Calu3 (cell line): ENCODE measurements around the gene IL3RA. TPM values are rescaled to one million over a fixed set of nuclear protein-coding genes. Genes with fewer than 3 reads are reported as not detected.

Experiments
- BruUV-seq: library from RNA; stranded (reverse); fragments of 400-500 nt; replicated peaks from 2 replicates; lab custom pipeline; 2021; lab: Mats Ljungman, UMichigan
- CTCF ChIA-PET: fragments of 300-600 bp; sonication (Branson Sonifier 250); formaldehyde crosslinking; loops from one replicate; lab custom pipeline; 2022; ENCODE audit warnings: antibody characterized with exemption; lab: Charles Lee
- DNase-seq: peaks from one replicate; pipeline ENCODE4 v3.0.0; 2022
- H3K27ac Mint-ChIP-seq: one replicate; pipeline ENCODE4 v1.8.0; 2022; ENCODE audit warnings: mixed read lengths; ENCODE audit not compliant: unreplicated experiment
- H3K27me3 Mint-ChIP-seq: one replicate; pipeline ENCODE4 v1.8.0; 2022; ENCODE audit warnings: mixed read lengths; ENCODE audit not compliant: unreplicated experiment
- H3K36me3 Mint-ChIP-seq: one replicate; pipeline ENCODE4 v1.8.0; 2022; ENCODE audit warnings: mild to moderate bottlenecking, moderate library complexity, mixed read lengths; ENCODE audit not compliant: insufficient read depth, unreplicated experiment
- H3K4me1 Mint-ChIP-seq: one replicate; pipeline ENCODE4 v1.8.0; 2022; ENCODE audit warnings: mild to moderate bottlenecking, low read depth, mixed read lengths; ENCODE audit not compliant: unreplicated experiment
- H3K4me3 Mint-ChIP-seq: one replicate; pipeline ENCODE4 v1.8.0; 2022; ENCODE audit warnings: mild to moderate bottlenecking, low read depth, moderate library complexity, mixed read lengths; ENCODE audit not compliant: unreplicated experiment
- H3K9me3 Mint-ChIP-seq: one replicate; pipeline ENCODE4 v1.8.0; 2022; ENCODE audit warnings: low read depth, mixed read lengths; ENCODE audit not compliant: unreplicated experiment
- intact Hi-C: fragments of 100-400 bp; cut with micrococcal nuclease; formaldehyde crosslinking; loops from one replicate; pipeline ENCODE4 v1.10.0; 2022; ENCODE audit not compliant: unreplicated experiment
- total RNA-seq: library from RNA; stranded (reverse); gene quantifications from 2 replicates; pipeline ENCODE4 v1.2.3, GENCODE V29; 2022
- TF ChIP-seq, protein P1 (sequence below): fragments of 200-600 bp; IDR thresholded peaks from one replicate; pipeline ENCODE4 v1.8.0; 2022; ENCODE audit warnings: antibody characterized with exemption; ENCODE audit not compliant: unreplicated experiment

Gene IL3RA
- total RNA-seq, 1 experiment from 2014 or later = not detected

DNA sequence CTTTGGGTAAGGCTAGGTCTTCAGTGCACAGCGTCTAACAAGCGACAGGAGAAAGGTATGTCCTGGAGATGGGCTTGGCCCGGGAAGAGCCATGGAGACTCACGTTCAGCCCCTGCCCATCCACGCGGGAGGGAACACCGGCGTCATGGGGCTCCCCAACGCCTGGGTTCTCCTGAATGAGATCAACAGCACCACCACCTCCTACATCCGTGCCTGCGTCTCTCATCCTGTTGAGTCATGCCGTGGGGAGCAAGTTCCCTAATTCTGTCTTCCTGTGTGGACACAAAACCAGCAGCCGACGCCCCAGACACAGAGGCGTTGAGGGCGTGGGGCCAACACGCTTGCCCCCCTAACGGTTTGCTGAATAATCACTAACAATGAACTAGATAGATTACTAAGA is 20.1 kb upstream of the IL3RA start:
- Mint-ChIP-seq H3K4me1 (no peaks in the 10 kb centered on the region), H3K9me3 (peaks cover 3% of the 10 kb centered on the region), H3K27ac (no peak overlapping the region), H3K36me3 (no peaks in the 10 kb centered on the region), H3K4me3 (no peak overlapping the region), H3K27me3 (no peaks in the 10 kb centered on the region)
- CTCF ChIA-PET = no interaction called here
- TF ChIP-seq, protein P1, sequence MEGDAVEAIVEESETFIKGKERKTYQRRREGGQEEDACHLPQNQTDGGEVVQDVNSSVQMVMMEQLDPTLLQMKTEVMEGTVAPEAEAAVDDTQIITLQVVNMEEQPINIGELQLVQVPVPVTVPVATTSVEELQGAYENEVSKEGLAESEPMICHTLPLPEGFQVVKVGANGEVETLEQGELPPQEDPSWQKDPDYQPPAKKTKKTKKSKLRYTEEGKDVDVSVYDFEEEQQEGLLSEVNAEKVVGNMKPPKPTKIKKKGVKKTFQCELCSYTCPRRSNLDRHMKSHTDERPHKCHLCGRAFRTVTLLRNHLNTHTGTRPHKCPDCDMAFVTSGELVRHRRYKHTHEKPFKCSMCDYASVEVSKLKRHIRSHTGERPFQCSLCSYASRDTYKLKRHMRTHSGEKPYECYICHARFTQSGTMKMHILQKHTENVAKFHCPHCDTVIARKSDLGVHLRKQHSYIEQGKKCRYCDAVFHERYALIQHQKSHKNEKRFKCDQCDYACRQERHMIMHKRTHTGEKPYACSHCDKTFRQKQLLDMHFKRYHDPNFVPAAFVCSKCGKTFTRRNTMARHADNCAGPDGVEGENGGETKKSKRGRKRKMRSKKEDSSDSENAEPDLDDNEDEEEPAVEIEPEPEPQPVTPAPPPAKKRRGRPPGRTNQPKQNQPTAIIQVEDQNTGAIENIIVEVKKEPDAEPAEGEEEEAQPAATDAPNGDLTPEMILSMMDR = no peak
- no peak for DNase-seq
- no TSS peak for BruUV-seq
- intact Hi-C loops = no loop called here

DNA sequence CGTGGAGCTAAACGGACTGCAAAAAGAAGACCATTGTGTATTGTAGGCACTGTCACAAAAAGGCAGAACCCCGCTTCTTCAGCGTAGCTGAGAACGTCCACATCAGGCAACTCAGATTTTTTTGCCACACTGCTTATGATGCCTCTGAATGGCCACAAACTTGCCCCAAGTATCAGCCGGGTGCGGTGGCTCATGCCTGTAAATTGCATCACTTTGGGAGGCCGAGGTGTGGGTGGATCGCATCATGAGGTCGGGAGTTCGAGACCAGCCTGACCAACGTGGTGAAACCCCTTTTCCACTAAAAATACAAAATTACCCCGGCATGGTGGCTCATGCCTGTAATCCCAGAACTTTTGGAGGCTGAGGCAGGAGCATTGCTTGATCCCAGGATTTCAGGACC is 14.9 kb upstream of the IL3RA start:
- peaks cover 14% of the 10 kb centered on the region for H3K27me3 Mint-ChIP-seq
- no peak overlapping the region for H3K27ac Mint-ChIP-seq
- H3K4me3 Mint-ChIP-seq = no peak overlapping the region
- DNase-seq = no peak
- no TSS peak for BruUV-seq
- TF ChIP-seq, protein P1 = no peak
- no peaks in the 10 kb centered on the region for H3K36me3 Mint-ChIP-seq
- no peaks in the 10 kb centered on the region for H3K4me1 Mint-ChIP-seq
- CTCF ChIA-PET = no interaction called here
- intact Hi-C loops = no loop called here
- no peaks in the 10 kb centered on the region for H3K9me3 Mint-ChIP-seq

DNA sequence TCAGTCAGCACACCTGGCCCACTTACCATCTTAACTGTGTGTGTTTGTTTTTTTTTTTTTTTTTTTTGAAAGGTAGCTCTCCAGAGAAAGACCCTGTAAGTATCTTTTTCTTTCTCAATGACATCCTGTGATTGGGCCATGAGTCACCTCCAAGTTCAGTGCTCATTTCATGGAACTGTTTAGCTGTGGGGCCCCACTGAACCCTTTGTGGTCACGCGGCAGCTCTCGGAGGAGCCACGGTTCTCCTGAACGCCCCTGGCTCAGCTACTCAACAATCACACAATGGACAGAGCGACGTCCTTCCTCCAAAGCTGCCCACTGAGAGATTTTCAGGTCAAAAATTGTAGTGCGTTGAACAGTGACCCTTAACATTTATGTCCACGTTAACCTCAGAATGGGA is 14.2 kb upstream of the IL3RA start:
- no TSS peak for BruUV-seq
- no peaks in the 10 kb centered on the region for H3K36me3 Mint-ChIP-seq
- TF ChIP-seq, protein P1 = no peak
- no peak for DNase-seq
- CTCF ChIA-PET = no interaction called here
- H3K27ac Mint-ChIP-seq = no peak overlapping the region
- no peak overlapping the region for H3K4me3 Mint-ChIP-seq
- H3K27me3 Mint-ChIP-seq = peaks cover 14% of the 10 kb centered on the region
- H3K4me1 Mint-ChIP-seq = no peaks in the 10 kb centered on the region
- no peaks in the 10 kb centered on the region for H3K9me3 Mint-ChIP-seq
- intact Hi-C loops = no loop called here

DNA sequence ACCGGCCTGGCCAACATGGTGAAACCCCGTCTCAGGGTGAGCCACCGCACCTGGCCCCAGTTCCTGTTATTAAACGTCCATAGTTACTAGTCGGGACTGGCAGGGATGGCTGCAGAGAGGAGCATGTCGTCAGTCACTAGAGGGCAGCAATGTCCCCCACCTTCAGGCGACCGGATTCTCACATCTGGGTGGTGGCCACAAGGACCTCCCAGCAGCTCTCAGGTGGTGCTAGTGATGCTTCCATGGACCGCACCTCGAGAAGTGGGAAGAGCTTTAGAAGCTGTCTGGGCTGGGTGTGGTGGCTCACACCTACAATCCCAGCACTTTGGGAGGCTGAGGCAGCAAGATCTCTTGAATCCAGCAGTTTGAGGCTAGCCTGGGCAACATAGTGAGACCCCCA is 13.3 kb upstream of the IL3RA start:
- CTCF ChIA-PET = no interaction called here
- no TSS peak for BruUV-seq
- no peaks in the 10 kb centered on the region for H3K36me3 Mint-ChIP-seq
- DNase-seq = peak; percentile 66
- H3K27me3 Mint-ChIP-seq = peaks cover 14% of the 10 kb centered on the region
- TF ChIP-seq, protein P1 = no peak
- H3K4me1 Mint-ChIP-seq = no peaks in the 10 kb centered on the region
- intact Hi-C loops = no loop called here
- no peak overlapping the region for H3K27ac Mint-ChIP-seq
- H3K4me3 Mint-ChIP-seq = no peak overlapping the region
- no peaks in the 10 kb centered on the region for H3K9me3 Mint-ChIP-seq
